Spleen (tissue), 11 donors: ENCODE results near the gene WDFY1. TPM values are rescaled to one million over a fixed set of nuclear protein-coding genes. Genes with fewer than 3 reads are reported as not detected.

ENCODE experiments used
- DNase-seq: peaks from one replicate; pipeline ENCODE4 v3.0.0-alpha.2; 2020
- H3K27ac ChIP-seq, 8 donors: fragments of 200-600 bp; sonication (generic) in 7 of 8; 1 replicate in 4 of 8; 2 replicates in 4 of 8; pipeline versions ENCODE4 v1.5.0 to v1.8.0; 2016 to 2021; ENCODE audit warnings: inconsistent platforms in 4 of 8, mild to moderate bottlenecking in 4 of 8, moderate library complexity in 1 of 8
- H3K27me3 ChIP-seq, 7 donors: fragments of 200-600 bp; sonication (generic) in 6 of 7; replicated peaks in 1 of 7; 1 replicate in 4 of 7; 2 replicates in 3 of 7; pipeline versions ENCODE4 v1.5.0 to v1.8.0; 2016 to 2021; ENCODE audit warnings: inconsistent platforms in 3 of 7, mild to moderate bottlenecking in 1 of 7
- H3K36me3 ChIP-seq, 6 donors: fragments of 200-600 bp; sonication (generic) in 5 of 6; 1 replicate in 4 of 6; 2 replicates in 2 of 6; pipeline versions ENCODE4 v1.5.0 to v1.8.0; 2016 to 2021; ENCODE audit warnings: inconsistent platforms in 2 of 6
- H3K4me1 ChIP-seq, 6 donors: fragments of 200-600 bp; sonication (generic) in 5 of 6; 1 replicate in 3 of 6; 2 replicates in 3 of 6; pipeline versions ENCODE4 v1.5.0 to v1.8.0; 2016 to 2021; ENCODE audit warnings: inconsistent platforms in 3 of 6
- H3K4me3 ChIP-seq, 8 donors: fragments of 200-600 bp; sonication (generic) in 7 of 8; 1 replicate in 4 of 8; 2 replicates in 4 of 8; pipeline versions ENCODE4 v1.5.0 to v1.8.0; 2016 to 2021; ENCODE audit warnings: inconsistent platforms in 4 of 8, mild to moderate bottlenecking in 4 of 8, moderate library complexity in 2 of 8
- H3K9me3 ChIP-seq, 8 donors: fragments of 200-600 bp; sonication (generic) in 7 of 8; 1 replicate in 4 of 8; 2 replicates in 4 of 8; pipeline versions ENCODE4 v1.5.0 to v1.8.0; 2016 to 2021; ENCODE audit warnings: inconsistent platforms in 4 of 8
- POLR2A ChIP-seq, 3 donors: fragments of 450-650 bp; IDR thresholded peaks; one replicate each; pipeline ENCODE4 v1.5.1; 2017; ENCODE audit warnings: antibody characterized with exemption in 3 of 3, mild to moderate bottlenecking in 1 of 3
- POLR2AphosphoS5 ChIP-seq, 3 donors: sonication (generic); formaldehyde crosslinking; IDR thresholded peaks; one replicate each; pipeline ENCODE4 v1.5.1; 2017; ENCODE audit warnings: antibody characterized with exemption in 3 of 3
- WGBS, 5 donors: extraction: QIAGEN DNeasy Blood & Tissue Kit in 3 of 5; methylation state at CpG; one replicate each; pipeline versions ENCODE4 v1.1.5 to v1.1.7; 2013 to 2018; 5-methylcytosine and 5-hydroxymethylcytosine counted together
- intact Hi-C: fragments of 100-400 bp; cut with DNase I; formaldehyde crosslinking; loops from one replicate; pipeline ENCODE4 v1.15.0; 2023; ENCODE audit warnings: low total_unique reads
- polyA plus RNA-seq, 3 donors: library from polyadenylated mRNA; stranded (reverse); fragments of 200-250 nt; gene quantifications; one replicate each; pipeline ENCODE4 v1.2.1, GENCODE V29; 2013
- total RNA-seq, 7 donors: library from RNA; depleted of rRNA in 3 of 7; stranded (reverse); fragments of >200 nt in 3 of 7; fragmentation: NEBNext Ultra II Directional in 4 of 7; extraction: Animal tissue kit (Norgen Biotek cat#: 25700) in 4 of 7; gene quantifications; one replicate each; pipeline versions ENCODE4 v1.1.0 to v1.2.1, GENCODE V29; 2016 to 2021
- TF ChIP-seq, protein P1 (sequence below), 11 experiments: fragments of 200-600 bp in 7 of 11; fragments of 450-650 bp in 4 of 11; sonication (generic) in 4 of 11; IDR thresholded peaks in 8 of 11; conservative IDR thresholded peaks in 3 of 11; 1 replicate in 7 of 11; 2 replicates in 4 of 11; pipeline versions ENCODE4 v1.4.0 to v1.8.0; 2016 to 2021; ENCODE audit warnings: antibody characterized with exemption in 11 of 11, inconsistent platforms in 4 of 11, mild to moderate bottlenecking in 1 of 11
- donor health status: healthy with polysubstance abuse.
- donor health status: DM: no; HTN: no; CAD: no; lungs with moderate emphysema.
- donor health status: DM: no; HTN: no; CAD: no.
- donor health status: Bipolar disorder and iron deficiency.
- donor health status: healthy.
- donor health status: DM: no; HTN: no; CAD: no.
- donor health status: DM: yes; HTN: yes; CAD: no.

WDFY1 gene
- total and polyA plus RNA-seq, 10 donors: 14.3 to 68.5 (median 51.6) TPM

DNA sequence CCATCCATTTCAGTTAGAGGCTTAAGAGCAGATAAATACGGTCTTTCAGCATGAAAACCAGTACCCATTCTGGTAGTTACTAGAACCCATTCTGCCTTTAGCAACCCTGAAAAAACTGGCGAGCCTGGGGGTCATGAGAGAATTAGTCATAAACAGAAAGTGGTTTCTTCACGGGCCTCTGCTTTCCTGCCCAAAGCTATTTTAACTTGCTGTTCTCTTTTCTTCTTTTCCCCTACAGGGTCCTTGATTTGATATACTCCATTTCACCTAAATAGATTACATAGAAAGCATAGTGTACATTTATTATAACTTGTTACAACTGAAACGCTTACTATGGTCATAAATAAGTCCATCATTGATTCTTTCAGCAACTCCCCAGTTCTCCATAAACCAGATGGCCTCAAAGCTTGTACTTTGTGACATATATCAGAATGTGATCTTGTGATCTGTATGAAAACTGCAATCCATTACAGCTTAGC, 48.3 kb downstream of the WDFY1 start:
- TF ChIP-seq, protein P1, sequence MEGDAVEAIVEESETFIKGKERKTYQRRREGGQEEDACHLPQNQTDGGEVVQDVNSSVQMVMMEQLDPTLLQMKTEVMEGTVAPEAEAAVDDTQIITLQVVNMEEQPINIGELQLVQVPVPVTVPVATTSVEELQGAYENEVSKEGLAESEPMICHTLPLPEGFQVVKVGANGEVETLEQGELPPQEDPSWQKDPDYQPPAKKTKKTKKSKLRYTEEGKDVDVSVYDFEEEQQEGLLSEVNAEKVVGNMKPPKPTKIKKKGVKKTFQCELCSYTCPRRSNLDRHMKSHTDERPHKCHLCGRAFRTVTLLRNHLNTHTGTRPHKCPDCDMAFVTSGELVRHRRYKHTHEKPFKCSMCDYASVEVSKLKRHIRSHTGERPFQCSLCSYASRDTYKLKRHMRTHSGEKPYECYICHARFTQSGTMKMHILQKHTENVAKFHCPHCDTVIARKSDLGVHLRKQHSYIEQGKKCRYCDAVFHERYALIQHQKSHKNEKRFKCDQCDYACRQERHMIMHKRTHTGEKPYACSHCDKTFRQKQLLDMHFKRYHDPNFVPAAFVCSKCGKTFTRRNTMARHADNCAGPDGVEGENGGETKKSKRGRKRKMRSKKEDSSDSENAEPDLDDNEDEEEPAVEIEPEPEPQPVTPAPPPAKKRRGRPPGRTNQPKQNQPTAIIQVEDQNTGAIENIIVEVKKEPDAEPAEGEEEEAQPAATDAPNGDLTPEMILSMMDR (IDR thresholded peaks at IDR 0.05 in 8 of 11, conservative IDR thresholded peaks at IDR 0.05 in 3 of 11): no peak
- no peak for TF ChIP-seq POLR2A (IDR thresholded peaks at IDR 0.05)
- TF ChIP-seq POLR2AphosphoS5 (IDR thresholded peaks at IDR 0.05): no peak
- no peak overlapping the region for H3K4me3 ChIP-seq
- 30 to 40% (median 40%) methylated on average over 4 of the region's 4 CpGs for WGBS, 5 donors
- H3K27ac ChIP-seq: peak overlapping the region; percentile 1 to 85 (median 69)
- H3K36me3 ChIP-seq: peaks cover 2 to 85% (median 41%) of the 10 kb centered on the region in 6 donors
- no peaks in the 10 kb centered on the region for H3K27me3 ChIP-seq
- H3K9me3 ChIP-seq: no peaks in the 10 kb centered on the region
- intact Hi-C loops: no loop called here
- no peak for DNase-seq
- H3K4me1 ChIP-seq: peaks cover 0 to 63% (median 23%) of the 10 kb centered on the region in 6 donors

DNA sequence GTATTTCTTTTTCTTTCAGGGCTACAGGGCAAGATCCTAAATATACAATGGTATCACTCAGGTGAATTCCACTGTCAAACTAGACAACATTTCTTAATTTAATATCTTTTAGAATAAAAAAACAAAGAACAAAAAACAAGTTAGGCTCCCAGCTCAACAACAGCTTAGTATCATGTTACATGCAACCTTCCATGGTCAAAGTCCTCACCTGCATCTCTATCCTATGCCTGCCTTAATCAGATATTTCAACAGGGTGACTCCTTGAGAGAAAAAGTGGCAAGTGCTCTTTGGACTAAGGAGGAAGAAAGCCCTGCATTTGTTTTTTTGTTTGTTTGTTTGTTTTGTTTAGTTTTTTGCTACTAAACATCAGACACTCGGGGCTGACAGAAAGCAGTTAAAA, 50.2 kb downstream of the WDFY1 start:
- H3K9me3 ChIP-seq: no peaks in the 10 kb centered on the region
- intact Hi-C loops: no loop called here
- TF ChIP-seq POLR2A (IDR thresholded peaks at IDR 0.05): no peak
- no peak for TF ChIP-seq POLR2AphosphoS5 (IDR thresholded peaks at IDR 0.05)
- TF ChIP-seq, protein P1 (IDR thresholded peaks at IDR 0.05 in 8 of 11, conservative IDR thresholded peaks at IDR 0.05 in 3 of 11): no peak
- no peaks in the 10 kb centered on the region for H3K27me3 ChIP-seq
- WGBS, 5 donors: 80 to 94% (median 84%) methylated on average over 1 of the region's 1 CpG
- peaks cover 0 to 80% (median 35%) of the 10 kb centered on the region in 6 donors for H3K4me1 ChIP-seq
- H3K36me3 ChIP-seq: peaks cover 0 to 85% (median 27%) of the 10 kb centered on the region in 6 donors
- H3K27ac ChIP-seq: peak overlapping the region in 6 of 8 donors; percentile 52 to 85 (median 73)
- no peak overlapping the region for H3K4me3 ChIP-seq
- no peak for DNase-seq

DNA sequence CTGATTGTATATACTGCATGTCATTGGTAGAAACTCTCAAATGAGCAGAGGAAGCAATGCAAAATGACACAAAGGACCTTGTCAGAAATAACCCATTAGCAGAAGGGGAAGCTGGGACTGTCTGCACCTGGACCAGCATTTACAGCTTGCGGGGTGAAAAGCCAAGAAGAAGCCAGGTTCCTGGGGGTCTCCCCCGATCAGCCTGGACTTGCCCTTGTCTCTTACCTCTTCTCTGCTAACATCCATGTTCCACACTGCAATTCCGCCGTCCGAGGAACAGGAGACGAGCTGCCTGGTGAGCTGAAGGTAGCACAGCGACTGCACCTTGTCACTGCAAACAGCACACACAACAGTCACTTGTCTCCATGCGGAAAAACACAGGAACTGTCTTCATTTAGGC, 51.1 kb downstream of the WDFY1 start:
- DNase-seq: no peak
- Histone ChIP-seq H3K4me1 (peaks cover 0 to 77% (median 35%) of the 10 kb centered on the region in 6 donors), H3K4me3 (no peak overlapping the region), H3K36me3 (peaks cover 0 to 85% (median 29%) of the 10 kb centered on the region in 6 donors), H3K9me3 (no peaks in the 10 kb centered on the region), H3K27ac (peak overlapping the region in 6 of 8 donors; percentile 36 to 85 (median 73)), H3K27me3 (no peaks in the 10 kb centered on the region)
- intact Hi-C loops: no loop called here
- WGBS, 5 donors: 86 to 94% (median 90%) methylated on average over 8 of the region's 8 CpGs
- TF ChIP-seq POLR2AphosphoS5 (IDR thresholded peaks at IDR 0.05) (peak in 2 of 3 donors; percentile 26 to 37), POLR2A (IDR thresholded peaks at IDR 0.05) (no peak)
- TF ChIP-seq, protein P1 (IDR thresholded peaks at IDR 0.05 in 8 of 11, conservative IDR thresholded peaks at IDR 0.05 in 3 of 11): no peak

DNA sequence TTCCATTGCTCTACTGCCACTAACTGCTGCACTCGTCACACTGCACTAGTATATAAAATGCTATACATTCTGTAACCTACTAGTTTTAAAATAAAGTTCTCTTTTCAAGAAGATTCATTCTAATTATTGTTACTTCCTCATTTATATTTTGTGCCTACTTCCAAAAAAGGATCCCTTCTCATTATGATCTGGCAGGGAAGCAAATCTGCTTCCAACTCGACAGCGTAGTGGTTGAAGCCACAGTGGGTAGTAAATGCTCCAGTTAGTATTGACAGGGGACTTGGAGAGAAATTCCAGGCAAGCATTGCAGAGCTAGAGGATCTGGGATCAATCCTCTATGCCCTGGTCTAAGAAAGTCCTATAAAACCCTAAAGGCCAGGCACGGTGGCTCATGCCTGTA, 54.4 kb downstream of the WDFY1 start:
- peaks cover 0 to 65% (median 29%) of the 10 kb centered on the region in 6 donors for H3K4me1 ChIP-seq
- H3K27ac ChIP-seq: peak overlapping the region in 3 of 8 donors; percentile 18 to 60 (median 19)
- TF ChIP-seq POLR2AphosphoS5 (IDR thresholded peaks at IDR 0.05) (no peak), POLR2A (IDR thresholded peaks at IDR 0.05) (no peak)
- TF ChIP-seq, protein P1 (IDR thresholded peaks at IDR 0.05 in 8 of 11, conservative IDR thresholded peaks at IDR 0.05 in 3 of 11): no peak
- no peaks in the 10 kb centered on the region for H3K27me3 ChIP-seq
- H3K4me3 ChIP-seq: no peak overlapping the region
- intact Hi-C loops: no loop called here
- peaks cover 0 to 99% (median 25%) of the 10 kb centered on the region in 6 donors for H3K36me3 ChIP-seq
- WGBS, 5 donors: 38 to 72% (median 51%) methylated on average over 4 of the region's 4 CpGs
- no peaks in the 10 kb centered on the region for H3K9me3 ChIP-seq
- no peak for DNase-seq
